Testis (tissue), 2 donors: ENCODE results near the gene ADTRP.

ENCODE experiments used
- CTCF ChIP-seq, 3 experiments: fragments of 450-650 bp in 2 of 3; fragments of 200-600 bp in 1 of 3; sonication (generic) in 1 of 3; IDR thresholded peaks; one replicate each; pipeline ENCODE4 v1.5.1; 2016 to 2019; ENCODE audit warnings: antibody characterized with exemption in 3 of 3, mild to moderate bottlenecking in 2 of 3, moderate library complexity in 1 of 3
- POLR2A ChIP-seq: fragments of 450-650 bp; IDR thresholded peaks from one replicate; pipeline ENCODE4 v1.6.1; 2017; ENCODE audit warnings: antibody characterized with exemption, mild to moderate bottlenecking, moderate library complexity

- TF ChIP-seq POLR2A (no peak), CTCF (IDR thresholded peaks at IDR 0.05) (no peak)
These were observed 43.6 kb downstream of the ADTRP start for GRCh38 chr6:11734861-11735613.
